ENCODE data around the gene TANC1.

DNA sequence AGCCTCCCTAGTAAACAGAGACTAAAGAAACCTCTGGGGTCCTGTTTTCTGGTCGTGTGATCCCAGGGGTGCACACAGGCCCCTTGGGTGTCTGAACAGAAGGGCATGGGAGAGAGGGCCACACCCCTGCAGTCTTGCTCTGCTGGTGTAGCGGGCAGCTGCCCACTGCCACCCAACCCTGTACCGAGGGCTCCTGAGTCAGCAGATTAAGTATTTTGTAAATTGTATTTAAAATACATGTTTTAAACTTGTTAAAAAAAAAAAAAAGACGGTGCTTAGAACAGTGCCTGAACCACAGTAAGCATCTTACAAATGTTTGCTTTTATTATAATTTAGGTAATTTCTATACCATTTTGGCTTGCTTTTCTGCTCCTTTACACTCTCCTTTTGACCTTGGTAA lies 113.7 kb downstream of the TANC1 start:
- no peak for TF ChIP-seq CTCF (IDR thresholded peaks at IDR 0.05)
- no peak for TF ChIP-seq ZFX (IDR thresholded peaks at IDR 0.05; ENCODE audit: borderline replicate concordance)
